ENCODE data around the gene NEDD4L.

NEDD4L gene

DNA sequence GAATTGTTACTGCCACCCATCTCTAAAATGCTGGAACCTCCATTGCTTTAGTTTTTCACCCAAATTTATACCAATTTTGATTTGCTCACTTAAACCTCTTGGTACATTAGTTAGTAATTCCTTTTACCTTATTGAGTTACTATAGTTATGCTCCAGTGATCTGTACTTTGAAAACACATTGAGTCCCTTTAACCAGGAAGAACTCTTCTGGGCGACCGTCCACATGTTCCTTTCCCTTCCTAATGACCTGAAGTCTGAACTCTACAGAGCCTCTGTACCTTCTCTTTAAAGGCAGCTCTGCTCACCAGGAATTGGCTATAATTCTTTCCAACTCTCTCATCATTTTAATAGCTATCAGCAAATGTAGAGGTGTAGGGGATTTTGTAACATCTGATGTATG is 290.0 kb downstream of the NEDD4L start:
- no peak for DNase-seq

DNA sequence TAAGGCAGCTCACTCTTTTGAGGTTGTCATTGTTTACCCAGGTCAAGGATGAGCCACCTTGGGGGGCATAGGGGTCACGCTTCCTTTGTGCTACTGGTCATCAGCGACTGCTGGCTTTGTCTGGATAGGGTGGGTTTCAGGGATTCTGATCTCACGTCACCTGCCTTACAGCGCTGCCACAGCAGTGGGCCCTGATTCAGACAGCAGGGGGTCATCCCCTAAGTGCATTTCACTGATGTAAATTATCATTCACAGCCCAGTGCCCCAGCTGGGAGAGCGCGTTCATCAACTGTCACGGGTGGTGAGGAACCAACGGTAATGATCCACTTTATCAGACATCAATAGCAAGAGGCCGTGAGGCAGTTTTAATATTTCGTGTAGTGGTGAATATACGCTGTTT is 291.2 kb downstream of the NEDD4L start:
- no peak for DNase-seq

DNA sequence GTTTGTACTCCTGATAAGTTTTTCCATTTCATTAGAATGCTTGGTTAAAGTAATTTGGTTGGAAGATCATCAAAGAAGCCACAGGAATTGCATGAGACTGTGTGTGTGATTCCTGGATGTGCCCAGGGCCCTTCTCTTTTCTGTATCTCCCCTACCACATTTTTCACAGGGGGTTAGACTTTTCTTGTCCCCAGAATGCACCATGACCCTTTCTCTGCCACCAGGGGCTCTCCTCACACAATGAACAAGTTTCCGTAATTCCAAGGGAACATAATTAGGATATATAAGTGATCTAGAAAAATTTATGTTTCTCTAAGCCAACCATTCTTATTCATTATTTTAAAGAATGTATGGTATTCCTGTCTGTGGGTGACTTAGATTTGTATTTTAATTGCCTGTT is 291.8 kb downstream of the NEDD4L start:
- DNase-seq, result no peak

GRCh38 chr18:58336605-58337004 is 292.6 kb downstream of the NEDD4L start:
- no peak for DNase-seq

DNA sequence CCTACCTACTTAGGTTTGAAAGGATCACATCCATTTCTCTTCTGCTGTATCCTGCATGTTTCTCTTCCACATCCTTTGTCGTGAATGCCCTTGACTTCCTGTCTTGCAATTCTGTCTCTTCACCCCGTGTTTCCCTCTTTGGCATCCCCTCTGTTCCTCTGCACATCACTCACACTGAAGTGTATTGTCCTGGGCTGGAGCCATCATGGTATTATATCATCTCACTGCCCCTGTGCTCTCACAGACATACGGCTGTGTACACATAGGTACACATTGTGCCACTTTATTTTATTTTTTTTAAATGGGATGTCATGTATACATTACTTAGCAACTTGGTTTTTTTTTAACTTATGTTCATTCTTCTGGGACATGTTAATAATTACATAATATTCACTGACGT is 293.3 kb downstream of the NEDD4L start:
- DNase-seq, result no peak

- DNase-seq, result no peak
These were observed 293.7 kb downstream of the NEDD4L start for GRCh38 chr18:58337686-58338085.

DNA sequence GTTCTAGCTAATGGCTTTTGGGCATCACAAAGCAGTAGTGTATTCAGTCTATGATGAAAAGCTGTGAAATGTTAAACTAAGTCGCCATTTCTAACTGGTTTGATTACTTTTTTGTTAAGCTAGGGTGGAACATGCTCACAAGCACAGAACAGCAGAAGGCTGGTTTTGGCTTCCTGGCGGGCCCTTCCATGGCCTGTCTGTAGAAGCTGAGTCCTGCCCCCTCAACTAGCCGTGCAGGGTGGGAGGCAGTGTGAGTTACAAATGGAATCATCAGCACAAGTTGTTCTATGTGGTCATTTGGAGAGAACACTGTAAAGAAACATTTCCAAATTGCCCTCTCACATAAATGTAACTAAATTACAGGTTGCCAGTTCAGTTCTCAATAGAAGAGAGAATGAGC is 294.1 kb downstream of the NEDD4L start:
- DNase-seq, result no peak

GRCh38 chr18:58338961-58339592 is 295.1 kb downstream of the NEDD4L start:
- DNase-seq, result no peak

DNA sequence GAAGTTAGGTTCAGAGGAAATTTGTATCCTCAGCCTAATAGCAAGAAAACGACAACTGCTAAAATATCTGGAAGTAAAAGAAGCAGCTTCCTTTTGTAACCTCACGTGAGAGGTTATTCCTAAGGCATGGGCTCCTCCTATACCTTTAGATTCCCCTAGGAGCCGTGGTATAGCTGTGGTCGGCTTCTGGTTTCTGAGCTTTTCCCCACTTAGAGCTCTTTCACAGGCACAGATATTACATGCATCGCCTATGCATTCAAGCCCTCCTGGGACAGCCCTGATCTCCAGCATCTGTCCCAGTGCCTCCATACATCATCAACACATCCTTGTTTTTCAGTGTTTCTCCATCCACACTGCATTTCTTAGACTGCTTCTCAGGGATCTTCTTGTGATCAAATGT is 295.9 kb downstream of the NEDD4L start:
- no peak for DNase-seq

GRCh38 chr18:58341916-58342315 is 297.9 kb downstream of the NEDD4L start:
- peak in 1 of 2 donors; percentile 18 for DNase-seq

GRCh38 chr18:58344080-58344670 is 300.1 kb downstream of the NEDD4L start:
- no peak for DNase-seq

- no peak for DNase-seq
These were observed 300.9 kb downstream of the NEDD4L start for GRCh38 chr18:58344861-58345463.

GRCh38 chr18:58345875-58346274 is 301.8 kb downstream of the NEDD4L start:
- DNase-seq, result no peak

GRCh38 chr18:58347135-58347534 is 303.1 kb downstream of the NEDD4L start:
- no peak for DNase-seq

- DNase-seq, result peak; percentile 63 to 78
These were observed 304.5 kb downstream of the NEDD4L start for GRCh38 chr18:58348517-58348916.

GRCh38 chr18:58348951-58349350 is 304.9 kb downstream of the NEDD4L start:
- DNase-seq, result peak in 1 of 2 donors; percentile 21

GRCh38 chr18:58349650-58350049 is 305.6 kb downstream of the NEDD4L start:
- DNase-seq, result no peak

- DNase-seq, result no peak
These were observed 306.5 kb downstream of the NEDD4L start for GRCh38 chr18:58350526-58350925.

DNA sequence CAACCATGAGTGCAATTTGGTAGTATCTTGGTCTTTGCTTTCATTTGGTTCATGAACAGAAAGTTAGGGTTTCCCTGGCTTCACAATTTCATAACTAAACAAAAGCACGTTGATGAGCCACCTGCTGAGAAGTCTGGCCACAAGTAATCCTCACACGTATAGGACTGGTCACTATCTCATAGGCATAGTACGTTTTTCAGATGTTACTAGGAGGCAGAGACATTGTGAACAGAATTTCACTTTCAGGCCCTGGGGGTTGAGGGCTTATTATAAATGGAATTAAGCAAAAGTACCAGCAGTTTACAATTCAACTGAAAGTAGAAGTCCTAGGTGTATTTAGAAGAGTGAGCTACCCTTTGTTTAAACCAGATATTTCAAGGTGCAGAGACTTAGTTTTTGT is 307.8 kb downstream of the NEDD4L start:
- DNase-seq, result no peak

DNA sequence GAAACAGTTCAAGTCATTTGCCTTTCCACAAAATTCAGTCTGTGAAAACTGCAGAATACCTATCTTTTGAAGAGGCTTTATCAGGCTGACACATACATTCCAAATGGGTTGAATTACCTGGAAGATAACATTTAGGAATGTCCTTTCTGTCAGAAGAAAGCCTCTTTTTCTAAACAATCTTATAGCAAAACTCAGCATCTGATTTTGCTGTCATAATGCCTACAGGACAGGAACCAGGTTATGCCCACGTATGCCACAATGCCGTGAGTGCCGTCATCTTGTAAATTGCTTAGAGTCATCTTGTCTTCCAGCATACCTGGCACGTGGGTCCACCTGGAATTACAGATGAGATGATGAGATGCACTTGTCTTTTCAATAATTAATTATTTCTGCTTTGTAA is 309.6 kb downstream of the NEDD4L start:
- no peak for DNase-seq

GRCh38 chr18:58354051-58354450 is 310.0 kb downstream of the NEDD4L start:
- DNase-seq, result no peak

- DNase-seq, result no peak
These were observed 310.8 kb downstream of the NEDD4L start for GRCh38 chr18:58354791-58355190.

DNA sequence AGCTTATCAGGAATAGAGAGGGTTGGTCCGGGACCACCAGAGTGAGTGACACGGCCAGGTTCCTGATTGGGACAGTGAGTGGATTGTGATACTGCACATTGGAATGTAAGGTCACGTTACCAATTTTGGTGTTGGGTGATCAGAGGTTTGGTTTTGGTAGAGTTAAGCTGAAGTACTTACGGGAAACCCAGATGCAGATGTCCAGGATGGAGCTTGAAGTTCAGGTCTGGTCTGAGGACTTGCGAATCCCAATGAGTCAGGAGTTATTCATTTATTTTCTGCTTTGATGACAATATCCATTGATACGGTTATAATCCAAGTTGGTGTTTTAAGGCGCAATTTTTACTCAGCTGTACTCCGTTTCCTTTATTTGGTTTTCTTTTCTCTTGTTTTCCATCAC is 311.2 kb downstream of the NEDD4L start:
- DNase-seq, result no peak

- DNase-seq, result no peak
These were observed 315.2 kb downstream of the NEDD4L start for GRCh38 chr18:58359218-58359617.

DNA sequence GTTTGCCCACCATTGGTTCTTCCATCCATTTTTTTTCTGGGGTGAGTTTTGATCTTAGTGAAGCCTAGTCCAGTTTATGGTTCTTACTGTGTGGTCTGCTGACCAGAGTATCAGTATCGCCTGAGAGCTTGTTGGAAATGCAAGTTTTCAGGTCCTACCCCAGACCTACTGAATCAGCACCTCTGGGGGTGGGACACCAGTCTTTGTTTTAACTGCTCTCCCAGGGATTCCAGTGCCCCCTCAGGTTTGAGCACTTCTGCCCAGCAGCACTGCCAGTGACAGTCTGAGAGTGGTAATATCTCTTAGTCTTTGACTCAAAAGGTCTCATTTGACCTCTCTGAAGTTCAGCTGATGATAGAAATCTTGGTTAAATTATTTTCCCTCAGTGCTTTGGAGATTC is 315.6 kb downstream of the NEDD4L start:
- no peak for DNase-seq
